RWPE1 (cell line): Measurements from ENCODE around the gene HIBCH.

Experiments used
- CTCF ChIA-PET: fragments of 350-600 bp; sonication (Branson Sonifier 250); formaldehyde crosslinking; extraction: SDS; loops from one replicate; lab custom pipeline; 2021; lab: Yijun Ruan, JAX
- POLR2A ChIA-PET: fragments of 400-600 bp; formaldehyde crosslinking; extraction: SDS; loops from one replicate; lab custom pipeline; 2020; ENCODE audit warnings: antibody characterized with exemption; ENCODE audit not compliant: low non-redundant PET; lab: Yijun Ruan, JAX
- DNase-seq: peaks from one replicate; pipeline ENCODE4 v3.0.0; 2012; ENCODE audit warnings: low spot score
- H3K27ac ChIP-seq: fragments of 450-650 bp; 2 replicates; pipeline ENCODE4 v1.5.1; 2017
- CTCF ChIP-seq: fragments of 450-650 bp; conservative IDR thresholded peaks from 2 replicates; pipeline ENCODE4 v1.5.1; 2017; ENCODE audit warnings: low read depth, mild to moderate bottlenecking

The HIBCH gene

GRCh38 chr2:190335225-190335559 is 15.6 kb upstream of the HIBCH start:
- POLR2A ChIA-PET = no interaction called here
- DNase-seq = no peak
- TF ChIP-seq CTCF = no peak
- H3K27ac ChIP-seq = no peak overlapping the region
- CTCF ChIA-PET = no interaction called here

- TF ChIP-seq CTCF = no peak
- H3K27ac ChIP-seq = no peak overlapping the region
- POLR2A ChIA-PET = no interaction called here
- CTCF ChIA-PET = no interaction called here
- DNase-seq = no peak
Measured at GRCh38 chr2:190334479-190335224, 15.0 kb upstream of the HIBCH start.

- POLR2A ChIA-PET = no interaction called here
- no peak overlapping the region for H3K27ac ChIP-seq
- CTCF ChIA-PET = no interaction called here
- DNase-seq = no peak
- TF ChIP-seq CTCF = no peak
Measured at GRCh38 chr2:190333928-190334327, 14.3 kb upstream of the HIBCH start.

GRCh38 chr2:190333395-190333794 is 13.8 kb upstream of the HIBCH start:
- no peak for DNase-seq
- H3K27ac ChIP-seq = no peak overlapping the region
- ChIA-PET CTCF (no interaction called here), POLR2A (no interaction called here)
- TF ChIP-seq CTCF = no peak

- ChIA-PET POLR2A (no interaction called here), CTCF (interaction anchor here (0.5 to 0.9 kb wide), 4 partner anchors 10 to 536 kb away, joined by 3 to 5 read pairs (median 3); no protein-coding TSS in a partner anchor)
- peak; percentile 11 for DNase-seq
- H3K27ac ChIP-seq = no peak overlapping the region
- TF ChIP-seq CTCF = peak; percentile 18; the same call in 1 of the 2 replicates
Measured at GRCh38 chr2:190328573-190329147, 9.0 kb upstream of the HIBCH start.

GRCh38 chr2:190327867-190328572 is 8.4 kb upstream of the HIBCH start:
- CTCF ChIA-PET = interaction anchor here (0.5 to 0.9 kb wide), 5 partner anchors 10 to 564 kb away, joined by 3 to 5 read pairs (median 3); no protein-coding TSS in a partner anchor
- TF ChIP-seq CTCF = no peak
- no peak overlapping the region for H3K27ac ChIP-seq
- POLR2A ChIA-PET = no interaction called here
- DNase-seq = no peak
